Small intestine (tissue), 7 donors: ENCODE measurements around the gene KIAA1958. TPM values are rescaled to one million over a fixed set of nuclear protein-coding genes. Genes with fewer than 3 reads are reported as not detected.

Experiments used
- DNase-seq, 2 donors: peaks; one replicate each; pipeline versions ENCODE4 v3.0.0 to v3.0.0-alpha.2; 2013
- FAIRE-seq: peaks from 2 replicates; lab custom pipeline; 2012; peaks lifted over from hg19 to GRCh38; lab: Jason Lieb, UNC
- H3K27ac ChIP-seq, 3 donors: one replicate each; pipeline ENCODE4 v1.5.1; 2013; ENCODE audit warnings: low read length in 2 of 3, mild to moderate bottlenecking in 2 of 3, control low read depth in 1 of 3, inconsistent platforms in 1 of 3, low read depth in 1 of 3, moderate library complexity in 1 of 3
- H3K27me3 ChIP-seq, 3 donors: one replicate each; pipeline ENCODE4 v1.6.1; 2013; ENCODE audit warnings: low read length in 3 of 3, inconsistent platforms in 1 of 3; ENCODE audit not compliant: control insufficient read depth in 3 of 3, insufficient read depth in 3 of 3
- H3K36me3 ChIP-seq, 3 donors: one replicate each; pipeline ENCODE4 v1.6.1; 2013; ENCODE audit warnings: low read length in 3 of 3, inconsistent platforms in 1 of 3, low read depth in 1 of 3, mild to moderate bottlenecking in 1 of 3, moderate library complexity in 1 of 3; ENCODE audit not compliant: control insufficient read depth in 3 of 3, insufficient read depth in 2 of 3
- H3K4me1 ChIP-seq, 3 donors: one replicate each; pipeline ENCODE4 v1.6.1; 2013; ENCODE audit warnings: low read length in 2 of 3, inconsistent platforms in 1 of 3, low read depth in 1 of 3, mild to moderate bottlenecking in 1 of 3, moderate library complexity in 1 of 3; ENCODE audit not compliant: control insufficient read depth in 3 of 3, insufficient read depth in 2 of 3
- H3K4me3 ChIP-seq, 3 donors: one replicate each; pipeline ENCODE4 v1.5.1; 2013; ENCODE audit warnings: low read length in 3 of 3, control low read depth in 1 of 3, inconsistent platforms in 1 of 3, low read depth in 1 of 3, mild to moderate bottlenecking in 1 of 3, moderate library complexity in 1 of 3
- H3K9me3 ChIP-seq, 2 donors: one replicate each; pipeline ENCODE4 v1.6.1; 2013; ENCODE audit warnings: low read depth in 1 of 2, low read length in 1 of 2; ENCODE audit not compliant: control insufficient read depth in 2 of 2, insufficient read depth in 1 of 2
- WGBS, 3 donors: extraction: QIAGEN DNeasy Blood & Tissue Kit; methylation state at CpG; one replicate each; pipeline ENCODE4 v1.1.7; 2013; 5-methylcytosine and 5-hydroxymethylcytosine counted together
- polyA plus RNA-seq, 4 donors: library from polyadenylated mRNA; stranded (reverse) in 3 of 4; unstranded in 1 of 4; fragments of 200-250 nt in 3 of 4; fragments of 120-200 nt in 1 of 4; gene quantifications; one replicate each; pipeline versions ENCODE4 v1.2.1 to v1.2.3, GENCODE V29; 2013
- donor health status: healthy with polysubstance abuse.
- donor health status: control.
- donor health status: control.
- donor health status: Bipolar disorder and iron deficiency.
- donor health status: healthy.

The KIAA1958 gene
- polyA plus RNA-seq, 4 donors: 0.54 to 9.8 (median 1.1) TPM

DNA sequence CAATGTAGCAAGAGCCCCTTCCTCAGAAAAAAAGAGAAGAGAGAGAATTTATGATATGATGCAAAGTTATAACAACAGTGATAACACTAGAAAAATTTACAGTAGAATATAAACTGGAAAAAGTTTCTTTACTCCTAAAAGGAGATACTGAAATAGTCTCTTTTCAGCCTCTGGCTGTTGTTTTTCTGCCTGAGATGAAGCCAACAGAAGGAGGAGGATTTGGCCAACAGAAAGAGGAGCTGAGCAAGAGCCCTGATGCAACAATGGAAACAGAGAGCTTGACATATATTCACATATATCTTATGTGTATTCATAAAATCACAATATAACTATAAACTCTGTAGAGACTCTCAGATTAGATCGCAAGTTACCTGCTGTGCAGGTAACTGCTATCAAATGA is 122.2 kb downstream of the KIAA1958 start:
- WGBS, 3 donors: 91 to 97% (median 97%) methylated on average over 1 of the region's 1 CpG

DNA sequence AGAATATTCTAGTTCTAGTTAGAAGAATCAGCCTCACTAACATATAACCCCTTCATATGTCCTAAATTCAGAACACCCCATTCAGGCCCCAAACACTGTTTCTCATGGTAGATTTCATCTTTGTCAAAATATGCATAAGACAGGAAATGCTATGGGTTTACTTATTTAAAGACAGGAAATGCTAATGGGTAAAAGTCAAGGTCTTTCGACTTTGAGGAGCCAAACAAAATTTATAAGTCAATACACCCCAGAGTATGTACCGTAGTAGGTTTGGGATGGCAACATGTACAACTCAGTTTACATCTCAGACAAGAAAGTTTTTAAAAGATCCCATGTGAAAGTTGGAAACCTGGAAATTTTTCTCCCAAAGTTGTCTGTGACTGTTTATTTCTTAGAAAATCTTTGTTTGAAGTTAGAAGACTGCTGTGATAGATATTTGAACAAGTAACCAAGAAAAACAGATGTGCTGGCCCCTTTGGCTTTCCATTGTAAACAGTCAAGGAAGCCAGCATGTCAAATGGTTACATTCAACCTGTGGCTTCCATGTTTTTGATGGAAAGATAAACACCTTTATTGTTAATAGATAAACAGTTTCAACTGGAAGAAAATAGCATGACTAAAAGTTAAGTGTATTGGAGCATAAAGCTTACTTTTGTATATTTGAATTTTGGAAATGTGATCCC is 129.1 kb downstream of the KIAA1958 start:
- Histone ChIP-seq H3K4me1 (no peaks in the 10 kb centered on the region), H3K27ac (no peak overlapping the region), H3K4me3 (no peak overlapping the region), H3K27me3 (no peaks in the 10 kb centered on the region), H3K36me3 (peaks cover 0 to 11% (median 0%) of the 10 kb centered on the region in 3 donors), H3K9me3 (no peaks in the 10 kb centered on the region)
- DNase-seq (no peak), FAIRE-seq (no peak)
- 63 to 88% (median 65%) methylated on average over 2 of the region's 2 CpGs for WGBS, 3 donors

More for the DNA sequence above, 122.2 kb downstream of the KIAA1958 start:
- no peaks in the 10 kb centered on the region for H3K4me1 ChIP-seq
- H3K4me3 ChIP-seq: no peak overlapping the region
- FAIRE-seq: no peak
- H3K27ac ChIP-seq: no peak overlapping the region
- no peaks in the 10 kb centered on the region for H3K9me3 ChIP-seq
- DNase-seq: no peak
- no peaks in the 10 kb centered on the region for H3K27me3 ChIP-seq
- H3K36me3 ChIP-seq: no peaks in the 10 kb centered on the region

DNA sequence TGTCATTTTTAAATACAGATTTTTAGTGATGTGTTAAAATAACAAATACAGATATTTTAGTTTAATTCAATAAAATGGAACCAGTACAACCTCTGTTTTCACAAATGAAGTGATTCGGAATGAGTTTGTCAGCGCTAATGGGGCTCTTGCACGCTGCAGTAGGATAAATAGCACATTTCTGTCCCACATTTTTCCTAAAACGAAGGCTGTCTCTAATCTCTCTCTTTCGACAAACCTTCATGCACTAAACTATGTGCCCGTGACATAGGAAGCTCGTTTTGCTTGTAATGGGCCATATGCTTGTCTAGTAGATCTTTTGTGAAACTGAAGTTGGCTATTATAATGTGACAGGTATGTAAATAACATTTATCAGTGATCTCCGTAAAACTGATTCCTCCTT is 130.7 kb downstream of the KIAA1958 start:
- Histone ChIP-seq H3K27me3 (no peaks in the 10 kb centered on the region), H3K4me3 (no peak overlapping the region), H3K9me3 (no peaks in the 10 kb centered on the region), H3K36me3 (peaks cover 0 to 14% (median 0%) of the 10 kb centered on the region in 3 donors), H3K27ac (no peak overlapping the region), H3K4me1 (no peaks in the 10 kb centered on the region)
- 89 to 96% (median 95%) methylated on average over 8 of the region's 8 CpGs for WGBS, 3 donors
- no peak for FAIRE-seq
- no peak for DNase-seq

DNA sequence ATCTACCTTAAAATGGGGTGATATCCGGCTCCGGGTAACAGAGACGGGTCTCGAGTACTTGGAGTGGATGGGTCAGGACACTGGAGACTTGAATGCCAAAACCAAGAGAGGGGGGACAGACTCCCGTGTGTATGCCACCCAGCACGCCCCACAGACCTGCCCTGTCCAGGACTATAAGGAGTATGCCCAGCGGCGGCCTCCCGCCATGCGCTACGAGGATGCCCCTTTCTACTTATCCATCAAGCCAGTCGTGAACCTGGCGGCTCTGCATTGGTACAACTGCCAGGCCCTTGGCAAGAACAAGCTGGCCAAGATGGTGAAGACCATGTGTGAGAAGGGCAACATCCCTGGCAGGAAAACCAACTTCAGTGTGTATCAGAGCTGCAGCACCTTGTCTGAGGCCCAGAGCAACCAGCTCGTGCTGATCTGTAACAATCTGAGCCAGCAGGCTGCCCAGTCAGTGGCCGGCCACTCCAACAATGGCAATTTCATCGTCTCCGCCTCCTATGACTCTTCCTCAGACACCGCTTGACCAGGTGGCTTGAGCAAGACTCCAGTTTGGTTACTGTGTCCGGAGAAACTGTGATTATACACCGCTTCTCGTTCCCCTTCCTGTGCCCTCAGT is 131.9 kb downstream of the KIAA1958 start:
- WGBS, 3 donors: 95 to 97% (median 96%) methylated on average over 21 of the region's 21 CpGs
- H3K27ac ChIP-seq: no peak overlapping the region
- H3K36me3 ChIP-seq: peaks cover 0 to 14% (median 0%) of the 10 kb centered on the region in 3 donors
- no peak overlapping the region for H3K4me3 ChIP-seq
- H3K27me3 ChIP-seq: no peaks in the 10 kb centered on the region
- H3K4me1 ChIP-seq: no peaks in the 10 kb centered on the region
- DNase-seq (no peak), FAIRE-seq (no peak)
- H3K9me3 ChIP-seq: no peaks in the 10 kb centered on the region

DNA sequence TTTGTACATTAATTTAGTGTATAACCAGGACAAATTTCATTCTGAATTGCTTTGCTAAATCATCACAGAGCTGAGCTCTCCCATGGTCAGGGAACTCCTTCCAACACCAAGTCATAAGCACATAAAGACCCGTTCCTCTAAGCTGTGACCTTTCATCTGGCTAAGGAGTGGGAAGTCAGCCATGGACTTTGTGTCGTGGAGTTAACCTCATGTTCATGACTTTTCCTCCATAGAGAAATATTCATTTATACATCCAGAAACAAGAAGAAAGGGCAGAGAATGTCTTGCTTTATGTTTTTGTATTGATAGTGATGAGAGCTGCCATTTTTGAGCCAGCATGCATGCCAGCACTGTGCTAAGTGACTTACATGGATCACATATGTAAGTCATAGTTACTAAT is 133.8 kb downstream of the KIAA1958 start:
- FAIRE-seq (no peak), DNase-seq (peak; percentile 61 to 66)
- Histone ChIP-seq H3K27ac (peak overlapping the region in 1 of 3 donors; percentile 40), H3K36me3 (peaks cover 0 to 14% (median 0%) of the 10 kb centered on the region in 3 donors), H3K4me3 (no peak overlapping the region), H3K9me3 (no peaks in the 10 kb centered on the region), H3K27me3 (no peaks in the 10 kb centered on the region), H3K4me1 (no peaks in the 10 kb centered on the region)
- 21 to 60% (median 51%) methylated on average over 2 of the region's 2 CpGs for WGBS, 3 donors

DNA sequence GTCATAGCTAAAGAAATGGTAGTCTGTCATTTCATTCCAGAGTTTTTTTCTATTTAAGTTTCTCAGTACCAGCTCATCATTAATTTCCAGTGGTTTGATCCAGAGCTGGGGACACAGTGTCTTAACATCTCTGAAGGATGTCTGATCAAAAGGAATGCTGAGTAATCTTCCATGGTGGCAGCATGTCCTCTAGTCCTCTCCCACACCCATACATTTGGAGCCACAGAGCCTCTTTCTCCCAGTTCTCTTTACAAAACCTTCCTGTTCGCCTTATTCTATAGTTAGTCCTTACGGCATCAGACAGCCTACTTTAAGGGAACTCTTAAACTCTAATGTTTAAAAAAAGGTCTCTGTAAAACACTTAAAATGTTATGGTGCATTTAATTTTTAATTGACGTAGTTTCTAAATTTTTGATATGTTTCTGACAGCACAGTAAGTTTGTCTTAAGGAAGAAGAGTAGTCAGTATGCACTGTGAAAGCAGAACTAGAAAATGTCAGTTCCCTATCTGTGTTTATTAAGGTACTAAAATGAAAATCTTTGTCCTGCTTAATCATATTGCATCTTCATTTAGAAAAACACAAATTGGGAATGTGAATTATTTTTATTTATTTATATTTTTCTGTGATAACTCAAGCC is 134.5 kb downstream of the KIAA1958 start:
- peak overlapping the region in 1 of 3 donors; percentile 40 for H3K27ac ChIP-seq
- DNase-seq (no peak), FAIRE-seq (no peak)
- no peaks in the 10 kb centered on the region for H3K4me1 ChIP-seq
- H3K4me3 ChIP-seq: no peak overlapping the region
- no peaks in the 10 kb centered on the region for H3K27me3 ChIP-seq
- 63 to 90% (median 71%) methylated on average over 3 of the region's 3 CpGs for WGBS, 3 donors
- H3K36me3 ChIP-seq: peaks cover 0 to 14% (median 0%) of the 10 kb centered on the region in 3 donors
- no peaks in the 10 kb centered on the region for H3K9me3 ChIP-seq

DNA sequence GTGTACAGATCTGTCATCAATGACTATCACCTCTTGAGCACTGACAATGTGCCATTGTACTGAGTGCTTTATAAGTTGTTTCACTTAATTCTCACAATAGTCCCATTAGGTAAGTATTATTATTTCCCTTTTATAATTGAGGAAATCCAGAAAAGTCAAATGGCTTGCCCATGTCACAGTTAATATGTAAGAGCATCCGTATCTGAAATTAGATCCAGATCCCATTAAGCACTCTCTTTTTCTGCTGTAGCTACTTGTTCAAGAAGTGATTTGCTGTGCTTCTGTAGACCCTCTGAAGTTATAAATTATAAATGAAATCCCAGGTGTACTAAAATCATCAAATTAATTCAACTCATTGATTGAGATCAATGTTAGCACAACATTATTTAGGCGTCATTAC is 136.6 kb downstream of the KIAA1958 start:
- WGBS, 3 donors: 93 to 96% (median 94%) methylated on average over 2 of the region's 2 CpGs
- H3K36me3 ChIP-seq: peaks cover 0 to 9% (median 0%) of the 10 kb centered on the region in 3 donors
- FAIRE-seq: no peak
- no peaks in the 10 kb centered on the region for H3K9me3 ChIP-seq
- H3K27ac ChIP-seq: no peak overlapping the region
- H3K4me1 ChIP-seq: no peaks in the 10 kb centered on the region
- DNase-seq: no peak
- no peaks in the 10 kb centered on the region for H3K27me3 ChIP-seq
- no peak overlapping the region for H3K4me3 ChIP-seq
